SK-N-SH (cell line): ENCODE measurements around the gene RCOR1. TPM values are rescaled to one million over a fixed set of nuclear protein-coding genes. Genes with fewer than 3 reads are reported as not detected.

Experiments used
- CTCF ChIA-PET: fragments of 300-600, 350-600 bp; formaldehyde crosslinking; extraction: SDS; loops from one replicate; lab custom pipeline; 2021; lab: Yijun Ruan, JAX
- POLR2A ChIA-PET: fragments of 350-600 bp; sonication (Branson Sonifier 250); formaldehyde crosslinking; extraction: SDS; loops from one replicate; lab custom pipeline; 2020; ENCODE audit warnings: antibody characterized with exemption, inconsistent platforms; lab: Yijun Ruan, JAX
- DNase-seq: peaks from one replicate; pipeline ENCODE4 v3.0.0; 2012
- H2AFZ ChIP-seq: fragments of 200-600 bp; sonication (generic); 2 replicates; pipeline ENCODE4 v1.8.1; 2016; ENCODE audit warnings: antibody characterized with exemption, mild to moderate bottlenecking, low read depth
- H3F3A ChIP-seq: fragments of 200-600 bp; sonication (generic); replicated peaks from 2 replicates; pipeline ENCODE3; 2016; ENCODE audit warnings: antibody characterized with exemption, mild to moderate bottlenecking; ENCODE audit not compliant: insufficient read depth
- H3K27ac ChIP-seq, 2 experiments: fragments of 200-500 bp in 1 of 2; fragments of 200-600 bp in 1 of 2; sonication (Bioruptor generic) in 1 of 2; sonication (generic), shearing (Covaris generic) in 1 of 2; 2 replicates each; pipeline versions ENCODE4 v1.5.1 to v1.6.1; 2014 to 2016; ENCODE audit warnings: low read depth in 2 of 2, inconsistent platforms in 1 of 2, low read length in 1 of 2, mild to moderate bottlenecking in 1 of 2, mixed read lengths in 1 of 2
- H3K27me3 ChIP-seq: fragments of 200-600 bp; sonication (generic), shearing (Covaris generic); 2 replicates; pipeline ENCODE4 v1.6.1; 2016; ENCODE audit warnings: mixed run types; ENCODE audit not compliant: insufficient read depth
- H3K36me3 ChIP-seq, 2 experiments: fragments of 200-500 bp in 1 of 2; fragments of 200-600 bp in 1 of 2; sonication (Bioruptor generic) in 1 of 2; sonication (generic) in 1 of 2; replicated peaks in 1 of 2; 2 replicates each; pipeline versions ENCODE3 to v1.5.1; 2014 to 2016; ENCODE audit warnings: low read length in 1 of 2, mild to moderate bottlenecking in 1 of 2; ENCODE audit not compliant: insufficient read depth in 2 of 2, control insufficient read depth in 1 of 2
- H3K4me1 ChIP-seq, 2 experiments: fragments of 200-500 bp in 1 of 2; fragments of 200-600 bp in 1 of 2; sonication (Bioruptor generic) in 1 of 2; sonication (generic), shearing (Covaris generic) in 1 of 2; 2 replicates each; pipeline versions ENCODE4 v1.5.1 to v1.6.1; 2014 to 2016; ENCODE audit warnings: low read depth in 1 of 2, low read length in 1 of 2, mixed run types in 1 of 2; ENCODE audit not compliant: insufficient read depth in 2 of 2, control insufficient read depth in 1 of 2
- H3K4me2 ChIP-seq: fragments of 200-600 bp; sonication (generic), shearing (Covaris generic); 2 replicates; pipeline ENCODE4 v1.6.1; 2017; ENCODE audit warnings: mixed run types
- H3K4me3 ChIP-seq, 2 experiments: fragments of 200-500 bp in 1 of 2; fragments of 200-600 bp in 1 of 2; sonication (Bioruptor generic) in 1 of 2; sonication (generic), shearing (Covaris generic) in 1 of 2; 2 replicates each; pipeline versions ENCODE4 v1.5.1 to v1.8.1; 2014 to 2016; ENCODE audit warnings: low read depth in 2 of 2, inconsistent platforms in 1 of 2, low read length in 1 of 2, mild to moderate bottlenecking in 1 of 2, mixed read lengths in 1 of 2, moderate library complexity in 1 of 2
- H3K79me2 ChIP-seq: fragments of 200-600 bp; sonication (generic); 2 replicates; pipeline ENCODE4 v1.8.1; 2017; ENCODE audit warnings: mild to moderate bottlenecking; ENCODE audit not compliant: insufficient read depth
- H3K9ac ChIP-seq: fragments of 200-600 bp; sonication (generic); 2 replicates; pipeline ENCODE4 v1.6.1; 2017; ENCODE audit warnings: mixed run types
- H3K9me2 ChIP-seq: fragments of 200-600 bp; sonication (generic); 2 replicates; pipeline ENCODE4 v1.6.1; 2017; ENCODE audit warnings: mixed run types
- H3K9me3 ChIP-seq: fragments of 200-600 bp; sonication (generic); 2 replicates; pipeline ENCODE4 v1.6.1; 2017; ENCODE audit warnings: mixed run types, mild to moderate bottlenecking, moderate library complexity
- H4K20me1 ChIP-seq: fragments of 200-600 bp; sonication (generic); 2 replicates; pipeline ENCODE4 v1.6.1; 2017; ENCODE audit warnings: mild to moderate bottlenecking, mixed run types; ENCODE audit not compliant: insufficient read depth
- ELF1 ChIP-seq: IDR thresholded peaks from 2 replicates; pipeline ENCODE4 v1.4.0; 2012
- EP300 ChIP-seq, 2 experiments: IDR thresholded peaks; 2 replicates each; pipeline versions ENCODE4 v1.4.0 to v1.6.1; 2012; ENCODE audit warnings: borderline replicate concordance in 1 of 2, low read depth in 1 of 2, low read length in 1 of 2
- FOXJ3 ChIP-seq: sonication (generic); formaldehyde crosslinking; IDR thresholded peaks from 2 replicates; pipeline ENCODE4 v1.5.1; 2020; ENCODE audit warnings: mild to moderate bottlenecking, missing genetic modification reagents
- FOXM1 ChIP-seq: IDR thresholded peaks from 2 replicates; pipeline ENCODE4 v1.4.0; 2012; ENCODE audit warnings: low read depth, mild to moderate bottlenecking
- GABPA ChIP-seq: IDR thresholded peaks from 2 replicates; pipeline ENCODE4 v1.4.0; 2012; ENCODE audit warnings: low read depth, mild to moderate bottlenecking
- JUND ChIP-seq: IDR thresholded peaks from 2 replicates; pipeline ENCODE4 v1.4.0; 2012
- MEF2A ChIP-seq: IDR thresholded peaks from 2 replicates; pipeline ENCODE4 v1.4.0; 2012; ENCODE audit warnings: low read depth, borderline replicate concordance
- MXI1 ChIP-seq: IDR thresholded peaks from 2 replicates; pipeline ENCODE4 v1.6.1; 2012; ENCODE audit warnings: mild to moderate bottlenecking, low read depth, low read length, improper control_type of control experiment
- NRF1 ChIP-seq: IDR thresholded peaks from 2 replicates; pipeline ENCODE4 v1.6.1; 2012; ENCODE audit warnings: low read depth, mild to moderate bottlenecking, low read length
- RCOR1 ChIP-seq: fragments of 150-350 bp; IDR thresholded peaks from 2 replicates; pipeline ENCODE4 v1.6.1; 2017; ENCODE audit warnings: antibody characterized with exemption, low read length
- RFX5 ChIP-seq: IDR thresholded peaks from 2 replicates; pipeline ENCODE4 v1.6.1; 2012; ENCODE audit warnings: mild to moderate bottlenecking, improper control_type of control experiment, low read length
- RXRA ChIP-seq: IDR thresholded peaks from 2 replicates; pipeline ENCODE4 v1.4.0; 2012; ENCODE audit warnings: low read depth, mild to moderate bottlenecking, borderline replicate concordance
- SIN3A ChIP-seq: IDR thresholded peaks from 2 replicates; pipeline ENCODE4 v1.6.1; 2012; ENCODE audit warnings: low read depth, mild to moderate bottlenecking, low read length, moderate library complexity, borderline replicate concordance
- TCF12 ChIP-seq: IDR thresholded peaks from 2 replicates; pipeline ENCODE4 v1.4.0; 2012
- YY1 ChIP-seq: IDR thresholded peaks from 2 replicates; pipeline ENCODE4 v1.4.0; 2012; ENCODE audit warnings: low read depth, mild to moderate bottlenecking
- WGBS: methylation state at CpG from one replicate; pipeline ENCODE4 v1.1.6; 2017; ENCODE audit warnings: low lambda C conversion rate; 5-methylcytosine and 5-hydroxymethylcytosine counted together
- polyA plus RNA-seq, 3 experiments: library from polyadenylated mRNA; depleted of rRNA; stranded (reverse); fragments of >200 nt; gene quantifications; 2 replicates each; pipeline ENCODE4 v1.2.3, GENCODE V29; 2012
- TF ChIP-seq, protein P1 (sequence below): fragments of 150-350 bp; IDR thresholded peaks from 2 replicates; pipeline ENCODE4 v1.6.1; 2017; ENCODE audit warnings: antibody characterized with exemption, low read length, low read depth, borderline replicate concordance
- TF ChIP-seq, protein P2 (sequence below): IDR thresholded peaks from 2 replicates; pipeline ENCODE4 v1.4.0; 2012; ENCODE audit warnings: low read depth, borderline replicate concordance
- TF ChIP-seq, protein P3 (sequence below): IDR thresholded peaks from 2 replicates; pipeline ENCODE4 v1.6.1; 2012; ENCODE audit warnings: mild to moderate bottlenecking, low read depth, low read length, moderate library complexity
- TF ChIP-seq, protein P4 (sequence below): fragments of 200-600 bp; sonication (generic); IDR thresholded peaks from 2 replicates; pipeline ENCODE4 v1.6.1; 2017; ENCODE audit warnings: antibody characterized with exemption, mild to moderate bottlenecking, moderate library complexity

RCOR1 gene
- polyA plus RNA-seq, 1 of the 3 experiments (the other 2 are of a cell fraction): 8.5 TPM

DNA sequence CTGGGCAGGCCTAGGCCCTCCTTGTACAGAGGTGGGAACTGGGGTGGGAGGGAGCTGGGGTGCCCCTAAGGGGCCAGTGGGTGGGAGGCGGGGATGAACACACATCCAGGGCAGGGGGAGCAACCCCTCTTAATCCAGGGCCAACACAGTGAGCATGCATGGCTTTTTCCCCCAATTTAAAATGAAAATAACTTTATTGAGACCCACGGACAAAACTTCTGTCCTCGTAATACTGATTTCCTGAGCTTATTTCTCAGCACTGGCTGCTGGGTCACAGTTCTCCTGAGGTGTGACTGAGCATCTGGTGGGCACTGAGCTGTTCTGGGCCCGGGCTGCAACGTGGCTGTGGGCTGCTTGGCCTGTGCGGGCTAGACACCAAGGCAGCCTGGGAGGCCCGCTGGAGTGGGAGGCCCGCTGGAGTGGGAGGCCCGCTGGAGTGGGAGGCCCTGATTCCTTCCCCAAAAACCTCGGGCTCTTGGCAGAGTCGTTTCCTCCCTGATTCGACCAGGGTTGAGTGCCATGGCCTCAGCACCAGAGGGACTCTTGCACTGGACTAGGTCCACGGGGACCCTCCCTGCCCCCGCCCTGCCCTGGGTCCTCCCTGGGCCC, 159.9 kb downstream of the RCOR1 start:
- Histone ChIP-seq H3K4me2 (no peak overlapping the region), H3F3A (no peaks in the 10 kb centered on the region), H3K9me3 (no peaks in the 10 kb centered on the region), H3K27ac (no peak overlapping the region), H3K27me3 (no peaks in the 10 kb centered on the region), H3K9ac (no peak overlapping the region), H3K79me2 (no peaks in the 10 kb centered on the region), H4K20me1 (no peaks in the 10 kb centered on the region), H3K36me3 (no peaks in the 10 kb centered on the region), H3K4me1 (peaks cover 0 to 7% of the 10 kb centered on the region in 2 experiments; a peak in 1 of 4 replicates), H3K9me2 (no peaks in the 10 kb centered on the region), H3K4me3 (no peak overlapping the region), H2AFZ (no peak overlapping the region)
- 88% methylated on average over 8 of the region's 14 CpGs for WGBS
- TF ChIP-seq FOXJ3 (CRISPR knock-in tag) (no peak), RXRA (no peak), GABPA (no peak), EP300 (IDR thresholded peaks at IDR 0.05; ENCODE audit: borderline replicate concordance in 1 of 2, low read depth in 1 of 2, low read length in 1 of 2) (no peak), NRF1 (no peak), TCF12 (no peak), ELF1 (no peak), SIN3A (no peak), MEF2A (no peak), YY1 (no peak), RCOR1 (no peak), RFX5 (no peak), JUND (no peak), MXI1 (no peak), FOXM1 (no peak)
- TF ChIP-seq, protein P1, sequence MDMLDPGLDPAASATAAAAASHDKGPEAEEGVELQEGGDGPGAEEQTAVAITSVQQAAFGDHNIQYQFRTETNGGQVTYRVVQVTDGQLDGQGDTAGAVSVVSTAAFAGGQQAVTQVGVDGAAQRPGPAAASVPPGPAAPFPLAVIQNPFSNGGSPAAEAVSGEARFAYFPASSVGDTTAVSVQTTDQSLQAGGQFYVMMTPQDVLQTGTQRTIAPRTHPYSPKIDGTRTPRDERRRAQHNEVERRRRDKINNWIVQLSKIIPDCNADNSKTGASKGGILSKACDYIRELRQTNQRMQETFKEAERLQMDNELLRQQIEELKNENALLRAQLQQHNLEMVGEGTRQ: no peak
- TF ChIP-seq, protein P2, sequence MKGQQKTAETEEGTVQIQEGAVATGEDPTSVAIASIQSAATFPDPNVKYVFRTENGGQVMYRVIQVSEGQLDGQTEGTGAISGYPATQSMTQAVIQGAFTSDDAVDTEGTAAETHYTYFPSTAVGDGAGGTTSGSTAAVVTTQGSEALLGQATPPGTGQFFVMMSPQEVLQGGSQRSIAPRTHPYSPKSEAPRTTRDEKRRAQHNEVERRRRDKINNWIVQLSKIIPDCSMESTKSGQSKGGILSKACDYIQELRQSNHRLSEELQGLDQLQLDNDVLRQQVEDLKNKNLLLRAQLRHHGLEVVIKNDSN: no peak
- TF ChIP-seq, protein P3, sequence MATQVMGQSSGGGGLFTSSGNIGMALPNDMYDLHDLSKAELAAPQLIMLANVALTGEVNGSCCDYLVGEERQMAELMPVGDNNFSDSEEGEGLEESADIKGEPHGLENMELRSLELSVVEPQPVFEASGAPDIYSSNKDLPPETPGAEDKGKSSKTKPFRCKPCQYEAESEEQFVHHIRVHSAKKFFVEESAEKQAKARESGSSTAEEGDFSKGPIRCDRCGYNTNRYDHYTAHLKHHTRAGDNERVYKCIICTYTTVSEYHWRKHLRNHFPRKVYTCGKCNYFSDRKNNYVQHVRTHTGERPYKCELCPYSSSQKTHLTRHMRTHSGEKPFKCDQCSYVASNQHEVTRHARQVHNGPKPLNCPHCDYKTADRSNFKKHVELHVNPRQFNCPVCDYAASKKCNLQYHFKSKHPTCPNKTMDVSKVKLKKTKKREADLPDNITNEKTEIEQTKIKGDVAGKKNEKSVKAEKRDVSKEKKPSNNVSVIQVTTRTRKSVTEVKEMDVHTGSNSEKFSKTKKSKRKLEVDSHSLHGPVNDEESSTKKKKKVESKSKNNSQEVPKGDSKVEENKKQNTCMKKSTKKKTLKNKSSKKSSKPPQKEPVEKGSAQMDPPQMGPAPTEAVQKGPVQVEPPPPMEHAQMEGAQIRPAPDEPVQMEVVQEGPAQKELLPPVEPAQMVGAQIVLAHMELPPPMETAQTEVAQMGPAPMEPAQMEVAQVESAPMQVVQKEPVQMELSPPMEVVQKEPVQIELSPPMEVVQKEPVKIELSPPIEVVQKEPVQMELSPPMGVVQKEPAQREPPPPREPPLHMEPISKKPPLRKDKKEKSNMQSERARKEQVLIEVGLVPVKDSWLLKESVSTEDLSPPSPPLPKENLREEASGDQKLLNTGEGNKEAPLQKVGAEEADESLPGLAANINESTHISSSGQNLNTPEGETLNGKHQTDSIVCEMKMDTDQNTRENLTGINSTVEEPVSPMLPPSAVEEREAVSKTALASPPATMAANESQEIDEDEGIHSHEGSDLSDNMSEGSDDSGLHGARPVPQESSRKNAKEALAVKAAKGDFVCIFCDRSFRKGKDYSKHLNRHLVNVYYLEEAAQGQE: no peak
- TF ChIP-seq, protein P4, sequence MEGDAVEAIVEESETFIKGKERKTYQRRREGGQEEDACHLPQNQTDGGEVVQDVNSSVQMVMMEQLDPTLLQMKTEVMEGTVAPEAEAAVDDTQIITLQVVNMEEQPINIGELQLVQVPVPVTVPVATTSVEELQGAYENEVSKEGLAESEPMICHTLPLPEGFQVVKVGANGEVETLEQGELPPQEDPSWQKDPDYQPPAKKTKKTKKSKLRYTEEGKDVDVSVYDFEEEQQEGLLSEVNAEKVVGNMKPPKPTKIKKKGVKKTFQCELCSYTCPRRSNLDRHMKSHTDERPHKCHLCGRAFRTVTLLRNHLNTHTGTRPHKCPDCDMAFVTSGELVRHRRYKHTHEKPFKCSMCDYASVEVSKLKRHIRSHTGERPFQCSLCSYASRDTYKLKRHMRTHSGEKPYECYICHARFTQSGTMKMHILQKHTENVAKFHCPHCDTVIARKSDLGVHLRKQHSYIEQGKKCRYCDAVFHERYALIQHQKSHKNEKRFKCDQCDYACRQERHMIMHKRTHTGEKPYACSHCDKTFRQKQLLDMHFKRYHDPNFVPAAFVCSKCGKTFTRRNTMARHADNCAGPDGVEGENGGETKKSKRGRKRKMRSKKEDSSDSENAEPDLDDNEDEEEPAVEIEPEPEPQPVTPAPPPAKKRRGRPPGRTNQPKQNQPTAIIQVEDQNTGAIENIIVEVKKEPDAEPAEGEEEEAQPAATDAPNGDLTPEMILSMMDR: no peak
- DNase-seq: no peak
- ChIA-PET CTCF (interaction anchor here (2.4 kb wide), 1 partner anchor 58 kb away, joined by 7 read pairs; no protein-coding TSS in a partner anchor), POLR2A (no interaction called here)
